A549 (cell line): Measurements from ENCODE around the gene RAB4B.

Experiments used
- CTCF ChIP-seq: fragments of >200 bp; sonication (Bioruptor Twin); formaldehyde crosslinking; IDR thresholded peaks from 3 replicates; pipeline ENCODE4 v1.5.1; 2016
- EP300 ChIP-seq, 2 experiments: fragments of >200 bp; sonication (Bioruptor Twin); formaldehyde crosslinking; IDR thresholded peaks; 2 replicates in 1 of 2; 3 replicates in 1 of 2; pipeline ENCODE4 v1.6.1; 2016 to 2017
- ESRRA ChIP-seq: fragments of 150-350 bp; IDR thresholded peaks from 2 replicates; pipeline ENCODE4 v1.6.1; 2014; ENCODE audit warnings: mild to moderate bottlenecking, low read length, borderline replicate concordance
- HOXB13 ChIP-seq: fragments of 250-450 bp; sonication (Bioruptor Pico); IDR thresholded peaks from 2 replicates; pipeline ENCODE4 v1.5.0; 2020; ENCODE audit warnings: low read depth, mild to moderate bottlenecking, moderate library complexity
- JUNB ChIP-seq: fragments of >200 bp; sonication (Bioruptor Twin); formaldehyde crosslinking; IDR thresholded peaks from 2 replicates; pipeline ENCODE4 v1.6.1; 2016
- POLR2A ChIP-seq: IDR thresholded peaks from 2 replicates; pipeline ENCODE4 v1.6.1; 2012; ENCODE audit warnings: mild to moderate bottlenecking, low read length
- RCOR1 ChIP-seq: fragments of 150-350 bp; IDR thresholded peaks from 2 replicates; pipeline ENCODE4 v1.6.1; 2014; ENCODE audit warnings: antibody characterized with exemption, low read length, low read depth
- SMC3 ChIP-seq: fragments of >200 bp; sonication (Bioruptor Twin); formaldehyde crosslinking; IDR thresholded peaks from 3 replicates; pipeline ENCODE4 v1.6.1; 2018; ENCODE audit warnings: inconsistent platforms
- SREBF2 ChIP-seq: fragments of 450-650 bp; IDR thresholded peaks from 2 replicates; pipeline ENCODE4 v1.6.1; 2014; ENCODE audit warnings: mild to moderate bottlenecking, moderate library complexity

GRCh38 chr19:40808021-40808325 lies 29.9 kb downstream of the RAB4B start:
- TF ChIP-seq POLR2A = no peak
- no peak for TF ChIP-seq SREBF2
- TF ChIP-seq RCOR1 = no peak
- no peak for TF ChIP-seq JUNB
- TF ChIP-seq EP300 (IDR thresholded peaks at IDR 0.05) = no peak
- TF ChIP-seq CTCF = no peak
- no peak for TF ChIP-seq SMC3
- no peak for TF ChIP-seq ESRRA
- TF ChIP-seq HOXB13 (CRISPR knock-in tag) = no peak
